ENCODE results near the gene FAM120B. TPM values are rescaled to one million over a fixed set of nuclear protein-coding genes. Genes with fewer than 3 reads are reported as not detected.

The FAM120B gene
- total RNA-seq, 2 experiments from 2014 or later = 20.4 to 26.0 TPM

DNA sequence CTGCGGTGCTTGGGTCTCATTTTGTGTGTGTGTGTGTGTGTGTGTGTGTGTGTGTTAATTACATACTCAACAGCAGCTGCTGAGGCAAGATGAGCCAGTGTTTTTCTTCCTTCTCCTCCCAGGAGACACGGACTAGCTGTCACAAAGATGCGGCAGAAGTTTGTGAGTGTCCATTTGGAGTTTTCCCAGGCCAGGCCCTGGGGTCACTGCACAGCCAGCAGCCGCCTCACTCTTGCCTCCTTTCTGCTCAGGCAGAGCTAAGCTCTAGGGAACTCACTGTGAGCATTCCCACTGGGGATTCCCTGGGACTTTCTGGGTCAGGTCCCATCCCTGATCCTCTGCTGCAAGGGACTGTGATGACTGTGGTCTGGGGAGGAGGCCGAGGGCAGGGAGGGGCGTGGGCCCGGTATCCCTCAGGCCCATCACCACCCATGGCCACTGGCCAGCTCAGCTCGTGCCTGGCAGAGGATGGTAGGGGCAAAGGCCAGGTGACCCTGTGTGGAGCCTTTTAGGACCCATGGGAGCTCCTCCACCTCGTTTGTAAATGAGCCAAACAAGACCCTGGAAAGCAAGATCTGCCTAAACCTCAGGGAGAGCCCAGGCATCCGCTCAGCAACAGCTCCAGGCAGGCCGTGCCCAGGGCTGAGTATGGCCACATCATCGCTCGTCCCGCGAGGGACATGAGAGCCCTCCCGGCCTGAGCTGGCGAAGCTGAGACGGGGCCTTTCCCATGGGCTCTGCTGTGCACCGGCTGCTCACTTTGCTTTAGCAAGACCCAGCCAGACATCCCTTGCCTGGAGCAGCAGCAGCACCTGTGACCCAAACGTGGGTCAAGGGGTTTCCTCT is 144.6 kb downstream of the FAM120B start:
- Mint-ChIP-seq H3K27me3 (no peaks in the 10 kb centered on the region), H3K4me3 (no peak overlapping the region), H3K27ac (no peak overlapping the region), H3K36me3 (no peaks in the 10 kb centered on the region), H3K9me3 (ENCODE audit: low read depth) (peaks cover 3% of the 10 kb centered on the region), H3K4me1 (peaks cover 8% of the 10 kb centered on the region)
- DNase-seq (no peak), ATAC-seq (no peak)
- CTCF ChIA-PET = no interaction called here

DNA sequence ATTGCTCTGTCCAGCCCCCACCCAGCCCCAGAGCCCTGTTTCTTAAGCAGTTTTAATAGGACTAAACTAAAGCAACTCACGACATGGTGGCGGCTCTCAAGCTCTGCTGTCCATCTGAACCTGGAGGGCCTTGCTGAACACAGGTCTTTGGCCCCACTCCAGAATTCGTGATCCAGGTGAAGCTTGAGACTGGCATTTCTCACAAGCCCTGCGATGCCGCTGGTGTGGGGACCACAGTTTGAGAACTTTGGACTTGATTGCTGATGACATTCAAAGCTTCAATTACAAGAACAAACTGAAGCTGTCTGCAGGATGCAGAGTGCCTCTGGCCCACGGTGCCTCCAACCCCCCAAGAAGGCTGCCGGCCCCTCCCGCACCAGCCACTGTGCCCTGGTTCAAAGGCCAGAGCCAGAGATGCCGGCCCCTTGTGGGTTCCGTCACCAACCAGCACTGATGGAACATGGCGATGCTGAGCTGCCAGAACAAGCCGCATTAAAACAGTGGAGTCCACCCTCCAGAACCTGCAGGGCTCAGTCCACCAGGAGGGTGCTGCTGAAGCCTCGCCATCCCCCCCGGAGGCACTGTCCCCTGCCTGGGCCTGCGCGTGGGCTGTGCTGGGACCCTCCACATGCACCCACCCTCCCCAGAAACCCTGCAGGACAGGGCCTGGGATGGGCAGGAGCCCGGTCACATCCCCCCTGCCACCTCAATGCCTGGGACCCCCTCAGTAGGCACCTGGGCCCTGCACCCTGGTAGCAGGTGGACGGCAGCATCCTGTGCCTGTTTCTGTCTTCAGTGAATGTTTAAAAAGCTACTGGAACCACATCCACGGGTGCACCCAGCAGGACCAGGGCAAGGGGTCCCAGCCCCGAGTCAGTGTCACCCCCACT is 145.4 kb downstream of the FAM120B start:
- no peak for ATAC-seq
- Mint-ChIP-seq H3K36me3 (no peaks in the 10 kb centered on the region), H3K4me3 (no peak overlapping the region), H3K27ac (no peak overlapping the region), H3K9me3 (ENCODE audit: low read depth) (peaks cover 3% of the 10 kb centered on the region), H3K4me1 (peaks cover 8% of the 10 kb centered on the region), H3K27me3 (no peaks in the 10 kb centered on the region)
- DNase-seq = no peak
- CTCF ChIA-PET = no interaction called here

DNA sequence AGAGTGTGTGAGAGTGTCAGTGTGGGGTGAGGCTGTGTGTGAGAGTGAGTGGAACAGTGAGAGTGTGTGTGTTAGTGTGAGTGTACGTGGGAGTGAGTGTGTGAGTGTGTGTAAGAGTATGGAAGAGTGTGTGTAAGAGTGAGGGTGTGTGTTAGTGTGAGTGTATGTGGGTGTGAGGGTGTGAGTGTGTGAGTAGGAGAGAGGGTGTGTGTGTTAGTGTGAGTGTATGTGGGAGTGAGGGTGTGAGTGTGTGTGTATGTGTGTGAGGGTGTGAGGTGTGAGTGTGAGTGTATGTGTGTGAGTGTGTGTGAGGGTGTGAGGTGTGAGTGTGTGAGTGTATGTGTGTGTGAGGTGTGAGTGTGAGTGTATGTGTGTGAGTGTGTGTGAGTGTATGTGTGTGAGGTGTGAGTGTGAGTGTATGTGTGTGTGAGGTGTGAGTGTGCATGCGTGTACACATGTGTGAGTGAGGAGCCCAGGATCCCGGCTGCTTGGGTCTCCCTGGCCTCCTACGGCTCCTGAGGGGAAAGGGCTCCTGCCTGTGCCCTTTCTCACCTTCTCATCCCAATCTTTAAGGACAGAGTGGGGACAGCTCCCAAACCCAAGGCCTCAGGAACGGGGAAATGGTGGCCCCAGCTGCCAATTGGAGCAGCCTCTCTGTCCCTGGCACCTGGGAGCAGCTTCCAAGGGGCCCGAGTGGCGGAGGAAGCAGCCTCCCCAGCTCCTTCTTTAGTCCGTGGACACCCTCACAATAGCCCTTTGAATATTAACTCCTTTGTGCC is 146.4 kb downstream of the FAM120B start:
- ATAC-seq = no peak

DNA sequence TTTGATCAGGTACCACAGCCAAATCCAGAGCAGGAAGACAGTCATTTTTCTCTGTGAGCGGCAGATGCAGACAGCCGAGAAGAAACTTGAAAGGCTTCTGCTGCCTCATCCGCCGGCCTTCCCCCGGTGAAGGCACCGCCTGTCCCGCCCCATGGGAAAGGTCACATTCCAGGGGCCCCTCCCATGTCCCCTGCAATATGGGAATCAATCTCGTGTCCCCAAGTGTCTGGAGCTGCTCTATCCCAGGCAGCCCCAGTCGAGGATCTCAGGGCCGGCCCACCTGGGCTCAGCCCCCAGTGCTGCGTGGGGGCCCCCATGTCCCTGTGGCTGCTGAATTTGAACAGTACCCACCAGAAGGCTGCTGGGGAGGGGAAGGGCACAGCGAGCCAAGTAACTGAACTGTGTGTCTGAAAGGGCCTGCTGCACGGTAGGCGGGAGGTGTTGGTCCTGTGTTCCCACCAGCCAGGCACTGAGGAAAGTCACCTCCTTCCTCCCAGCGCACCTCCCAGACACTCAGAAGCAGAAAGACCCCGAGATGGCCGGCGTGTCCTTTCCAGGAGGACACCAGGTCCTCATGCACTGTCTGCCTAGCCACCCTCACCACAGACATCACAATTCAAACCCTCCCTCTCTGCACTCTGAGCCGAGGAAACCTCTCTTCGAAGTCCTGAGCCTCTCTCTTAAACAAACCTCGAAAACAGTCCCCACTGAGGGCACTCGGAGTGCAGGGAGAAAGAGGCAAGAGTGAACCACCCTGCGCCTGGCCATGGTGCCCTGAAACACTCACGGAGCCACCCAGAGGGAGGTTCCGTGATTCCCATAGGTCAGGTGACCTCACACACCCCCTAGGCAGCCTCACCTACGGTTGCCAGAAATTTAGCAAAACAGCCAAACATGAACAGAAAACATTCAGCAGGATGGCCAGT is 147.3 kb downstream of the FAM120B start:
- ATAC-seq = no peak

More for the DNA sequence above, 146.4 kb downstream of the FAM120B start:
- H3K36me3 Mint-ChIP-seq = no peaks in the 10 kb centered on the region
- H3K4me3 Mint-ChIP-seq = no peak overlapping the region
- H3K4me1 Mint-ChIP-seq = peaks cover 8% of the 10 kb centered on the region
- no peak for DNase-seq
- H3K27ac Mint-ChIP-seq = no peak overlapping the region
- H3K27me3 Mint-ChIP-seq = no peaks in the 10 kb centered on the region
- peaks cover 3% of the 10 kb centered on the region for H3K9me3 Mint-ChIP-seq (ENCODE audit: low read depth)
- CTCF ChIA-PET = no interaction called here

DNA sequence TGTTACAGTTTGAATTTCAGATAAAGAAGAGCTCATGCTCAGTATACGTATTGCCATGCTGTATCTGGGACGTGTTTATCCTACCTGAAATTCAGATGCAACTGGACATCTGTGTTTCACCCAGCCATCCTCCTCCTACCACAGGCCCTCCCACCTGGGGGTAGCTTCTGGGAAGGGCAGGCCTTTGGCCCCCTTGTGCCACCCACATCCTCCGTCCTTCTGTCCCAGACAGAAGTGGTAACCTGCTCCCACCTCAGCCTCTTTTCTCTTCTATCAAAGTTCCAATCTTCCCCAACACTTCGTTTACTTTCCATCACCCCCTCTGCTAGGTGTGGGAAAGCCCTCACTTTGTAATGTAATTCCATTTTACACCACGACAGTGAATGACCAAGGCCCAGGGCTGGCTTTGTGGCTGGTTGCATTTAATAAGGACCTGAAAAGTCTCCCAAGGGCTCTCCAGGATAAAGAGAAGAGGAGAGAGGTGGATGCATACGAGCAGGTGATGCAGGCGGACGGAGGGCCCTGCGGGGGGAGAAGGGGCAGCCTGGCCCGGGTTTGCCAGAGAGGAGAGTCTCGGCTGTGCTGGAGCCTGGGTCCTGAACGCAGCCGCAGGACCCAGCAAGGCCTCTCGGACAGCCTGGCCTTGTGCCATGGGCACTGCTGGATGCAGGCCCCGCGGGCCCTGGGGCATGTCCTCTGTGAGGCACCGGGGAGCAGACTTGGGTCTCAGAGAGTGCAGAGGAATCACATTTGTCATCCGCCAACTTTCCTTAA is 148.1 kb downstream of the FAM120B start:
- Mint-ChIP-seq H3K27me3 (peaks cover 2% of the 10 kb centered on the region), H3K9me3 (ENCODE audit: low read depth) (peaks cover 3% of the 10 kb centered on the region), H3K4me1 (peaks cover 12% of the 10 kb centered on the region), H3K4me3 (no peak overlapping the region), H3K36me3 (no peaks in the 10 kb centered on the region), H3K27ac (no peak overlapping the region)
- CTCF ChIA-PET = no interaction called here
- ATAC-seq (no peak), DNase-seq (no peak)

More for the DNA sequence above, 147.3 kb downstream of the FAM120B start:
- H3K27ac Mint-ChIP-seq = no peak overlapping the region
- H3K36me3 Mint-ChIP-seq = no peaks in the 10 kb centered on the region
- peaks cover 8% of the 10 kb centered on the region for H3K4me1 Mint-ChIP-seq
- no peaks in the 10 kb centered on the region for H3K27me3 Mint-ChIP-seq
- no peak overlapping the region for H3K4me3 Mint-ChIP-seq
- DNase-seq = no peak
- CTCF ChIA-PET = no interaction called here
- H3K9me3 Mint-ChIP-seq (ENCODE audit: low read depth) = peaks cover 3% of the 10 kb centered on the region

DNA sequence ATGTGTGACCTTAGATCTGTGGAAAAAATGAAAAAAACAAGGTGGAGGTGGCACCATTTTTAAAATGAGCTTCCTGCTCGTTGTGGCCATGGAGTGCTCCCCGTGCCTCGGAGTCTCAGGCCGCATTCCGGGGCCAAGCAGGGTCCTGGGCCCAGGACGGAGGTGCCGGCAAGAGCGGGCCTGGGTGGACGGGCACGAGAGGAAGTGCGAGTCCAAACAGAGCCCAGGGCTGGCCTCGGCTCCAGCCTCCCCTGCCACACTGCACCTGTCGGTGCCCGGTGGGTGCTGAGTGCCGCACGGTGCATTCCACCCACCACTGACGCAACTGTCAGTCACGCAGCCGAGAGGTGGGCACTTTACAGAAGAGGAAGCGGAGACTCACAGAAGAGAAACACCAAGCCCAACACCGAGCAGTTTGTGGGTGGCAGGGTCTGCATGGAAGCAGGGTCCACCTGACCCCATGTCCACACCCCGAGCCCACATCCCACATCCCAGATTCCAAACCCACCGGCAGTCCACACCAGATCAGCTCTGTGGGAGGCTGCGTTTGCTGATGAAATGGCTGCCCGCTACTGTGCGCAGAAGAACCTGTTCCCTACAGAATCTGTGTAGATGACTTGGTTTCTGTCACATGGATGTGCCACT is 148.9 kb downstream of the FAM120B start:
- Mint-ChIP-seq H3K4me3 (no peak overlapping the region), H3K36me3 (no peaks in the 10 kb centered on the region), H3K27me3 (peaks cover 2% of the 10 kb centered on the region), H3K4me1 (peaks cover 19% of the 10 kb centered on the region), H3K9me3 (ENCODE audit: low read depth) (peaks cover 3% of the 10 kb centered on the region), H3K27ac (no peak overlapping the region)
- no peak for DNase-seq
- CTCF ChIA-PET = no interaction called here
- ATAC-seq = no peak

DNA sequence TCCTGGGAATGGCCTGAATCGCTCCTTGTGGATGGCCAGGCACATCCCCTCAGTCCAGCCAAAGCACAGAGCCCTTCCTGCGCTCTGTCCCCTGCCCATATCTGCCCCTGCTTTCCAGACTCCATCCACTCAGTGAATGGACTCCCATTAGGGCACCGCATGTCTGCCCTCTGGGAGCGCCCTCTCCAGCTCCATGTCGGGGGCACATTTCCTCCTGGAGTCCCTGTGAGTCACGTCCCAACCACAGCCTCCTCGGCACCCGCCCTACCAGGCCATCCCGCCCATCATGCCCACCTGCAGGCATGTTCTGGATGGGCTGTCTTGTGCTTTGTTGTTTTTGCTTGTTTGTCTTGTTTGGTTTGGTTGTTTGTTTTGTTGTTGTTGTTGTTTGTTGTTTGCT is 149.8 kb downstream of the FAM120B start:
- CTCF ChIA-PET = no interaction called here
- Mint-ChIP-seq H3K27ac (no peak overlapping the region), H3K27me3 (peaks cover 4% of the 10 kb centered on the region), H3K4me3 (no peak overlapping the region), H3K4me1 (peaks cover 20% of the 10 kb centered on the region), H3K9me3 (ENCODE audit: low read depth) (peaks cover 3% of the 10 kb centered on the region), H3K36me3 (no peaks in the 10 kb centered on the region)
- ATAC-seq (no peak), DNase-seq (no peak)

Small RNAs within 50 kb of the gene (microRNA-seq; reads per million reads assigned to microRNA genes)
- gene MIR4644 = not detected

Other genes starting within 250 kb of the FAM120B start
- gene DLL1, start 15.7 kb upstream of the FAM120B start, total RNA-seq = 1 to 10 TPM in 1 of 2 experiments, under 1 TPM in 1; 0.37 to 1.2 TPM
- gene PSMB1, start 246.5 kb downstream of the FAM120B start, total RNA-seq = 100 to 1,000 TPM; 160 to 198 TPM
- 10 to 100 TPM; 25.6 to 26.8 TPM for gene TBP, start 247.6 kb downstream of the FAM120B start, total RNA-seq

Data from activated CD8-positive, alpha-beta memory T cell treated with anti-CD3 and anti-CD28 coated beads, Interleukin-2, amount 10 ng/mL, durations not matched to agents 7 days and 5 days (primary cell).